HL-60/S4 (cell line): Measurements from ENCODE around the gene MACROD1.

Experiments used
- in situ Hi-C: fragments of 300-500 bp; cut with MboI; formaldehyde crosslinking; loops from 2 replicates; pipeline ENCODE4 v1.14.3; 2022; ENCODE audit warnings: low sequenced_read_pairs

Gene MACROD1

GRCh38 chr11:64003807-64004589 lies 161.9 kb downstream of the MACROD1 start:
- in situ Hi-C loops, result loop anchor here (10.0 kb wide), 1 partner anchor 141 kb away; no protein-coding TSS in a partner anchor

- in situ Hi-C loops, result loop anchor here (10.0 kb wide), 1 partner anchor 143 kb away; no protein-coding TSS in a partner anchor
Observed at GRCh38 chr11:64001484-64002420, 164.2 kb downstream of the MACROD1 start.

GRCh38 chr11:64000740-64001483 lies 165.0 kb downstream of the MACROD1 start:
- in situ Hi-C loops, result loop anchor here (10.0 kb wide), 1 partner anchor 144 kb away; no protein-coding TSS in a partner anchor

- in situ Hi-C loops, result loop anchor here (10.0 kb wide), 1 partner anchor 145 kb away; no protein-coding TSS in a partner anchor
Observed at GRCh38 chr11:64000026-64000739, 165.7 kb downstream of the MACROD1 start.

- in situ Hi-C loops, result loop anchor here (10.0 kb wide), 1 partner anchor 145 kb away; no protein-coding TSS in a partner anchor
Observed at GRCh38 chr11:63999349-64000025, 166.4 kb downstream of the MACROD1 start.

GRCh38 chr11:63998558-63999348 lies 167.2 kb downstream of the MACROD1 start:
- in situ Hi-C loops, result no loop called here

- in situ Hi-C loops, result no loop called here
Observed at GRCh38 chr11:63997801-63998337, 168.0 kb downstream of the MACROD1 start.

GRCh38 chr11:63997104-63997700 lies 168.7 kb downstream of the MACROD1 start:
- in situ Hi-C loops, result no loop called here

GRCh38 chr11:63996512-63996911 lies 169.4 kb downstream of the MACROD1 start:
- in situ Hi-C loops, result no loop called here

- in situ Hi-C loops, result no loop called here
Observed at GRCh38 chr11:63993993-63994392, 171.9 kb downstream of the MACROD1 start.

- in situ Hi-C loops, result no loop called here
Observed at GRCh38 chr11:63993100-63993499, 172.8 kb downstream of the MACROD1 start.

GRCh38 chr11:63991558-63991957 lies 174.4 kb downstream of the MACROD1 start:
- in situ Hi-C loops, result no loop called here

GRCh38 chr11:63986932-63987513 lies 178.9 kb downstream of the MACROD1 start:
- in situ Hi-C loops, result no loop called here

GRCh38 chr11:63986156-63986931 lies 179.6 kb downstream of the MACROD1 start, which contains the start of gene OTUB1:
Gene OTUB1, plus strand, starts transcription at chr11:63986438. Its CDS starts 19 bp downstream, at chr11:63986457.
- in situ Hi-C loops, result no loop called here

GRCh38 chr11:63985812-63986155 lies 180.1 kb downstream of the MACROD1 start:
- in situ Hi-C loops, result no loop called here

- in situ Hi-C loops, result no loop called here
Observed at GRCh38 chr11:63979426-63979825, 186.5 kb downstream of the MACROD1 start.
